ENCODE results near the gene PRKCA.
"Not testable (repeated sequence)": the region's sequence is repeated elsewhere in the genome, so short reads cannot be mapped to it uniquely, and the experiment has no call there.

The PRKCA gene

GRCh38 chr17:66324381-66325004 is 22.1 kb downstream of the PRKCA start:
- not testable (repeated sequence) for H3K27me3 Mint-ChIP-seq, DNase-seq, H3K4me3 Mint-ChIP-seq, H3K9me3 Mint-ChIP-seq
- Mint-ChIP-seq H3K36me3 (ENCODE audit: low read depth) (peaks cover 78% of the 10 kb centered on the region), H3K27ac (peak overlapping the region; percentile 42), H3K4me1 (ENCODE audit: low read depth) (peaks cover 65% of the 10 kb centered on the region)

- no peak for DNase-seq
- peaks cover 4% of the 10 kb centered on the region for H3K9me3 Mint-ChIP-seq
- peak overlapping the region; percentile 61 for H3K27ac Mint-ChIP-seq
- H3K27me3 Mint-ChIP-seq, result no peaks in the 10 kb centered on the region
- no peak overlapping the region for H3K4me3 Mint-ChIP-seq
- H3K36me3 Mint-ChIP-seq (ENCODE audit: low read depth), result peaks cover 65% of the 10 kb centered on the region
- H3K4me1 Mint-ChIP-seq (ENCODE audit: low read depth), result peaks cover 81% of the 10 kb centered on the region
Observed at GRCh38 chr17:66326476-66327047, 24.1 kb downstream of the PRKCA start.

GRCh38 chr17:66330646-66331037 is 28.2 kb downstream of the PRKCA start:
- H3K36me3 Mint-ChIP-seq (ENCODE audit: low read depth), result peaks cover 52% of the 10 kb centered on the region
- DNase-seq, result no peak
- H3K4me1 Mint-ChIP-seq (ENCODE audit: low read depth), result peaks cover 83% of the 10 kb centered on the region
- H3K27me3 Mint-ChIP-seq, result no peaks in the 10 kb centered on the region
- no peaks in the 10 kb centered on the region for H3K9me3 Mint-ChIP-seq
- peak overlapping the region; percentile 65 for H3K4me3 Mint-ChIP-seq
- peak overlapping the region; percentile 94 for H3K27ac Mint-ChIP-seq

GRCh38 chr17:66331038-66331816 is 28.8 kb downstream of the PRKCA start:
- no peak for DNase-seq
- Mint-ChIP-seq H3K36me3 (ENCODE audit: low read depth) (peaks cover 56% of the 10 kb centered on the region), H3K27me3 (no peaks in the 10 kb centered on the region), H3K27ac (peak overlapping the region; percentile 94), H3K4me3 (peak overlapping the region; percentile 65), H3K9me3 (no peaks in the 10 kb centered on the region), H3K4me1 (ENCODE audit: low read depth) (peaks cover 83% of the 10 kb centered on the region)

- Mint-ChIP-seq H3K4me1 (ENCODE audit: low read depth) (peaks cover 81% of the 10 kb centered on the region), H3K27ac (no peak overlapping the region), H3K9me3 (no peaks in the 10 kb centered on the region), H3K4me3 (no peak overlapping the region), H3K27me3 (no peaks in the 10 kb centered on the region), H3K36me3 (ENCODE audit: low read depth) (peaks cover 60% of the 10 kb centered on the region)
- no peak for DNase-seq
Observed at GRCh38 chr17:66335797-66336196, 33.4 kb downstream of the PRKCA start.

- Mint-ChIP-seq H3K4me3 (no peak overlapping the region), H3K27me3 (no peaks in the 10 kb centered on the region), H3K9me3 (no peaks in the 10 kb centered on the region), H3K36me3 (ENCODE audit: low read depth) (peaks cover 73% of the 10 kb centered on the region), H3K27ac (peak overlapping the region; percentile 23), H3K4me1 (ENCODE audit: low read depth) (peaks cover 78% of the 10 kb centered on the region)
- DNase-seq, result no peak
Observed at GRCh38 chr17:66337268-66337667, 34.9 kb downstream of the PRKCA start.

- Mint-ChIP-seq H3K27me3 (no peaks in the 10 kb centered on the region), H3K4me3 (no peak overlapping the region), H3K9me3 (no peaks in the 10 kb centered on the region), H3K36me3 (ENCODE audit: low read depth) (peaks cover 75% of the 10 kb centered on the region), H3K27ac (peak overlapping the region; percentile 22), H3K4me1 (ENCODE audit: low read depth) (peaks cover 76% of the 10 kb centered on the region)
- DNase-seq, result no peak
Observed at GRCh38 chr17:66337866-66338485, 35.6 kb downstream of the PRKCA start.

- DNase-seq, result no peak
- Mint-ChIP-seq H3K27me3 (no peaks in the 10 kb centered on the region), H3K4me3 (no peak overlapping the region), H3K4me1 (ENCODE audit: low read depth) (peaks cover 80% of the 10 kb centered on the region), H3K9me3 (no peaks in the 10 kb centered on the region), H3K27ac (no peak overlapping the region), H3K36me3 (ENCODE audit: low read depth) (peaks cover 78% of the 10 kb centered on the region)
Observed at GRCh38 chr17:66338937-66339336, 36.5 kb downstream of the PRKCA start.

- H3K4me3 Mint-ChIP-seq, result no peak overlapping the region
- H3K27me3 Mint-ChIP-seq, result no peaks in the 10 kb centered on the region
- H3K36me3 Mint-ChIP-seq (ENCODE audit: low read depth), result peaks cover 75% of the 10 kb centered on the region
- no peak for DNase-seq
- H3K9me3 Mint-ChIP-seq, result no peaks in the 10 kb centered on the region
- peaks cover 77% of the 10 kb centered on the region for H3K4me1 Mint-ChIP-seq (ENCODE audit: low read depth)
- peak overlapping the region; percentile 13 for H3K27ac Mint-ChIP-seq
Observed at GRCh38 chr17:66339561-66339960, 37.1 kb downstream of the PRKCA start.

- H3K27ac Mint-ChIP-seq, result no peak overlapping the region
- H3K27me3 Mint-ChIP-seq, result no peaks in the 10 kb centered on the region
- no peaks in the 10 kb centered on the region for H3K9me3 Mint-ChIP-seq
- H3K4me1 Mint-ChIP-seq (ENCODE audit: low read depth), result peaks cover 77% of the 10 kb centered on the region
- DNase-seq, result no peak
- H3K36me3 Mint-ChIP-seq (ENCODE audit: low read depth), result peaks cover 70% of the 10 kb centered on the region
- no peak overlapping the region for H3K4me3 Mint-ChIP-seq
Observed at GRCh38 chr17:66340720-66341119, 38.3 kb downstream of the PRKCA start.

GRCh38 chr17:66341462-66341861 is 39.0 kb downstream of the PRKCA start:
- no peak overlapping the region for H3K4me3 Mint-ChIP-seq
- no peak for DNase-seq
- peak overlapping the region; percentile 40 for H3K27ac Mint-ChIP-seq
- no peaks in the 10 kb centered on the region for H3K9me3 Mint-ChIP-seq
- H3K27me3 Mint-ChIP-seq, result no peaks in the 10 kb centered on the region
- H3K36me3 Mint-ChIP-seq (ENCODE audit: low read depth), result peaks cover 65% of the 10 kb centered on the region
- peaks cover 72% of the 10 kb centered on the region for H3K4me1 Mint-ChIP-seq (ENCODE audit: low read depth)

GRCh38 chr17:66342263-66342662 is 39.9 kb downstream of the PRKCA start:
- not testable (repeated sequence) for H3K27me3 Mint-ChIP-seq, DNase-seq, H3K4me3 Mint-ChIP-seq, H3K9me3 Mint-ChIP-seq, H3K27ac Mint-ChIP-seq
- Mint-ChIP-seq H3K36me3 (ENCODE audit: low read depth) (peaks cover 63% of the 10 kb centered on the region), H3K4me1 (ENCODE audit: low read depth) (peaks cover 69% of the 10 kb centered on the region)

GRCh38 chr17:66343531-66344078 is 41.2 kb downstream of the PRKCA start:
- Mint-ChIP-seq H3K9me3 (no peaks in the 10 kb centered on the region), H3K27ac (peak overlapping the region; percentile 24), H3K4me3 (no peak overlapping the region), H3K36me3 (ENCODE audit: low read depth) (peaks cover 55% of the 10 kb centered on the region), H3K4me1 (ENCODE audit: low read depth) (peaks cover 69% of the 10 kb centered on the region), H3K27me3 (no peaks in the 10 kb centered on the region)
- no peak for DNase-seq

- peaks cover 69% of the 10 kb centered on the region for H3K4me1 Mint-ChIP-seq (ENCODE audit: low read depth)
Observed at GRCh38 chr17:66344473-66344872, 42.1 kb downstream of the PRKCA start.

More at GRCh38 chr17:66344473-66344872, 42.1 kb downstream of the PRKCA start:
- Mint-ChIP-seq H3K4me3 (no peak overlapping the region), H3K9me3 (no peaks in the 10 kb centered on the region), H3K27me3 (no peaks in the 10 kb centered on the region), H3K27ac (no peak overlapping the region), H3K36me3 (ENCODE audit: low read depth) (peaks cover 47% of the 10 kb centered on the region)
- DNase-seq, result no peak

All from activated T-cell treated with anti-CD3 and anti-CD28 coated beads, Interleukin-2, amount 50 U/mL, for 24 hours (primary cell).